Mucosa of stomach (tissue), 1 donor: ENCODE data around the gene INPP5A.
"Not testable (repeated sequence)": the region's sequence is repeated elsewhere in the genome, so short reads cannot be mapped to it uniquely, and the experiment has no call there.

ENCODE experiments used
- H3K27me3 ChIP-seq: one replicate; pipeline ENCODE4 v1.7.0; 2013; ENCODE audit warnings: mild to moderate bottlenecking, low read length; ENCODE audit not compliant: control insufficient read depth, insufficient read depth
- H3K36me3 ChIP-seq: one replicate; pipeline ENCODE4 v1.7.0; 2013; ENCODE audit warnings: low read length; ENCODE audit not compliant: control insufficient read depth, insufficient read depth
- H3K4me1 ChIP-seq: one replicate; pipeline ENCODE4 v1.7.0; 2013; ENCODE audit warnings: mild to moderate bottlenecking, low read length; ENCODE audit not compliant: control insufficient read depth, insufficient read depth
- H3K4me3 ChIP-seq: one replicate; pipeline ENCODE4 v1.7.0; 2013; ENCODE audit warnings: low read length
- H3K9ac ChIP-seq: one replicate; pipeline ENCODE4 v1.7.0; 2013; ENCODE audit warnings: mild to moderate bottlenecking, low read length, moderate library complexity
- H3K9me3 ChIP-seq: one replicate; pipeline ENCODE4 v1.7.0; 2013; ENCODE audit warnings: mild to moderate bottlenecking, low read length, moderate library complexity; ENCODE audit not compliant: control insufficient read depth
- donor health status: Pancreatic carcinoma.

INPP5A gene

DNA sequence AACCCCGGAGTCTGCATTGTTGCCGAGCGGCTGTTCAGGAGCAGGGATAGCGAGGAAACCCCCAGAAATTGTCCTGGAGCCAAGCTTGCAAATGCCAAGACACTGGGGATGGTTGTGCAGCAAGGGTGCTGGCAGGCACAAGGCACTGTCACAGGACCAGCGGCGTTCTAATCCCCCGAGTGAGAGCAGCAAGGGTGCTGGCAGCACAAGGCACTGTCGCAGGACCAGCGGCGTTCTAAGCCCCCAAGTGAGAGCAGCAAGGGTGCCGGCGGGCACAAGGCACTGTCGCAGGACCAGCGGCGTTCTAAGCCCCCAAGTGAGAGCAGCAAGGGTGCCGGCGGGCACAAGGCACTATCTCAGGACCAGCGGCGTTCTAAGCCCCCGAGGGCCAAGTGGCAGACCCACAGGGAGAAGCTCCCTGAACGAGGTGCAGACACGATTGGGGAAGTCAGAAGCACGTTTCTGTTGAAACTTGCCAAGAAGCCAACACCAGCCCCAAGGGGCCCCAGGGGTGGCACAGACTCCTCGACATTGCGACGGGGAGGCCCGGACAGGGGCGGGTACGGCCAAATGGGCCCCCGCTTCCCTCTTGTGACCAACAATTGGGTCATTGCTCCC lies 40.4 kb upstream of the INPP5A start:
- no peaks in the 10 kb centered on the region for H3K36me3 ChIP-seq
- peaks cover 6% of the 10 kb centered on the region for H3K27me3 ChIP-seq
- peaks cover 12% of the 10 kb centered on the region for H3K4me1 ChIP-seq
- H3K9ac ChIP-seq = no peak overlapping the region
- no peaks in the 10 kb centered on the region for H3K9me3 ChIP-seq
- no peak overlapping the region for H3K4me3 ChIP-seq

DNA sequence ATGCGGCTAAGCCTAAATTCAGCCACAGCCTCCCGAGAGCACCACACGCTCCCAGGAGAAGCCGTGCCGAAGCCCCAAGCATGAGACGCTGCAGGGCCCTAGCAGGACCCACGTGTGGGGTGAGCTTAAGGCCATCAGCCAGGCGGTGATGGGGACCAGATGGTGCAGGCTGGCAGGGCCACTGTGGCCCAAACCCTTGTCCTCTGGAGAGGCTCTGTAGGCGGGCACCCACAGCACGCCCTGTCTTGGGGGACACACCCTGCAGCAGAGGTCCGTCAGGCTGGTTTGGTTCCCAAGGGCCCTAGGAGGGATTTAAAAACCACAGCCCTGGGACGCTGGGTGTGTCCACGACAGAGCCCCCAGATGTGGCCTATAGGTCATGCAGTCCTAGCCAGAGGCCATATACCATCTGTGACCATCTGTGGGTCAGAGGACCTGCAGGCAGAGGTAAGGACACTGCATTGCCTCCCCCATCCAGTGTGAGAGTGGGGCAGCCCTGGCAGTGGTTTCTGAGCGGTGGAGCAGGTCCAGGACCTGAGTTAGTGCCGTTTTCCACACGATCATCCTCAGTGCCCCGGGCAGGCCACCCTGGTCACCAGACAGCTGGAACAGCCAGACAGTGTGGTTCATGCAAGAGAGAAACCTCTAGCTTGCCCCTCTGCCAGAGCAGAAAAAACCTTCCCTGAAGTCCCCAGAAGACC lies 39.6 kb upstream of the INPP5A start:
- no peaks in the 10 kb centered on the region for H3K36me3 ChIP-seq
- no peak overlapping the region for H3K4me3 ChIP-seq
- H3K27me3 ChIP-seq = peaks cover 6% of the 10 kb centered on the region
- H3K9me3 ChIP-seq = no peaks in the 10 kb centered on the region
- no peak overlapping the region for H3K9ac ChIP-seq
- H3K4me1 ChIP-seq = peaks cover 8% of the 10 kb centered on the region

DNA sequence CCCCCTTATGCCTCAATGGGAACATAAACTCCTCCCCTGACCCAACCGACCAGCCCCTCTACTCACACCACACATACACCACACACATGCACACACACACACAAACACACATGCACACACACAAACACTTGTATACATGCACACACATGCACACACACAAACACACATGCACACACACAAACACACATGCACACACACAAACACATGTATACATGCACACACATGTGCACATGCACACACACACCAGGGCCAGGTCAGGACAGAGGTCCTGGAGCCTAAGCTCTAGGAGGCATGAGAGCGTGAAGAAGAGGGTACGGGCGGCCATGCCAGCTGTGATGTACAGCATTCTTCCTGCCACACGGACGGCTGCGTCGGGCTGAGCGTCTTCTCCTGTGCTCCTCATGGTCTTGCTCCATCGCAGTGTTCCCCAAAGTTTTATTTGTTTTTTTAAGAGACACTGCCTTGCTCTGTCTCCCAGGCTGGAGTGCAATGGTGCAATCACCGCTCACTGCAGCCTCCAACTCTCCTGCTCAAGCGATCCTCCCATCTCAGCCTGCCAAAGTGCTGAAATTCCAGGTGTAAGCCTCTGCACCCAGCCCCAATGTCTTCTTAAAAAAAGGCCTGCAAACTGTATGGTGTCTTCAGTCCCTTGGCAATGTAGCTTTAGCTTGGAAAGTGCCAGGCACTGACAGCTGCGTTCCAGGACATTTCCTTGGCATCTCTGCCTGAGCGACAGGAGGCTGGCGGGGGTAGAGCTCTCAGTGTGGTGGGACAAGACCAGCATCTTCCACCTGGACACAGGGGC lies 38.8 kb upstream of the INPP5A start:
- Histone ChIP-seq H3K9ac (no peak overlapping the region), H3K36me3 (no peaks in the 10 kb centered on the region)

GRCh38 chr10:132499367-132499685 lies 38.3 kb upstream of the INPP5A start:
- Histone ChIP-seq H3K9ac (no peak overlapping the region), H3K4me1 (no peaks in the 10 kb centered on the region), H3K36me3 (no peaks in the 10 kb centered on the region), H3K27me3 (peaks cover 11% of the 10 kb centered on the region), H3K9me3 (no peaks in the 10 kb centered on the region), H3K4me3 (no peak overlapping the region)

More for the DNA sequence above, 38.8 kb upstream of the INPP5A start:
- Histone ChIP-seq H3K4me1 (peaks cover under 1% of the 10 kb centered on the region), H3K4me3 (no peak overlapping the region), H3K9me3 (no peaks in the 10 kb centered on the region), H3K27me3 (peaks cover 11% of the 10 kb centered on the region)

GRCh38 chr10:132500781-132501415 lies 36.7 kb upstream of the INPP5A start:
- Histone ChIP-seq H3K27me3 (peaks cover 15% of the 10 kb centered on the region), H3K4me1 (no peaks in the 10 kb centered on the region), H3K9me3 (no peaks in the 10 kb centered on the region), H3K9ac (no peak overlapping the region), H3K36me3 (no peaks in the 10 kb centered on the region), H3K4me3 (no peak overlapping the region)

DNA sequence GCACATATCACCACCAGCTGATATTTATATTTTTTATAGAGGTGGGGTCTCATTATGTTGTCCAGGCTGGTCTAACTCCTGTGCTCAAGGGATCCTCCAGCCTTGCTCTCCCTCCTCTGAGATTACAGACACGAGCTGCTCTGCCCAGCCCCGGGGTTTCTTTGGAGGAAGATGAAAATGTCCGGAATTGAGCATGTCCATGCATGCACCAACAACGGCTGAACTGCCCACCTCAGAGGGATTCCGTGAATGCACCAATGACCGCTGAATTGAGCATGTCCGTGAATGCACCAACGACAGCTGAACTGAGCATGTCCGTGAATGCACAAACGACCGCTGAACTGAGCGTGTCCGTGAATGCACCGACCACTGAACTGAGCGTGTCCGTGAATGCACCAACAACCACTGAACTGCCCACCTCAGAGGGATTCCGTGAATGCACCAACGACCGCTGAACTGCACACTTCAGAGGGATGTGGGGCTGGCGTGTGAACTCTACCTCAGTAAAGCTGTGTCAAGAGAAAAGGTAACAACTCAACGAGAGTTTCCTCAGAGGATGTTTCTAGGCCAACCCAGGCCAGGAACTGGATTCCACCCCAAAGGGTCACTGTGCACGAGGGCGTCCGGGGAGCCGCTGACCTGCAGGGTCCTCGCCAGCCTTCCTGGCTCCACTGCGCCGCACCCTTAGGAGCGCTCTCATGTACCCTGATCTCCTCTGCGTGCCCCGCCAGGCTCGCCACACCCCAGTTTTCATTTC lies 34.9 kb upstream of the INPP5A start:
- Histone ChIP-seq H3K27me3 (peaks cover 15% of the 10 kb centered on the region), H3K9me3 (no peaks in the 10 kb centered on the region), H3K4me1 (no peaks in the 10 kb centered on the region), H3K36me3 (no peaks in the 10 kb centered on the region), H3K9ac (no peak overlapping the region), H3K4me3 (no peak overlapping the region)

- Histone ChIP-seq H3K4me3 (no peak overlapping the region), H3K9me3 (no peaks in the 10 kb centered on the region), H3K36me3 (no peaks in the 10 kb centered on the region), H3K4me1 (peaks cover 5% of the 10 kb centered on the region), H3K27me3 (peaks cover 19% of the 10 kb centered on the region), H3K9ac (no peak overlapping the region)
Measured at GRCh38 chr10:132503581-132504421, 33.8 kb upstream of the INPP5A start.

DNA sequence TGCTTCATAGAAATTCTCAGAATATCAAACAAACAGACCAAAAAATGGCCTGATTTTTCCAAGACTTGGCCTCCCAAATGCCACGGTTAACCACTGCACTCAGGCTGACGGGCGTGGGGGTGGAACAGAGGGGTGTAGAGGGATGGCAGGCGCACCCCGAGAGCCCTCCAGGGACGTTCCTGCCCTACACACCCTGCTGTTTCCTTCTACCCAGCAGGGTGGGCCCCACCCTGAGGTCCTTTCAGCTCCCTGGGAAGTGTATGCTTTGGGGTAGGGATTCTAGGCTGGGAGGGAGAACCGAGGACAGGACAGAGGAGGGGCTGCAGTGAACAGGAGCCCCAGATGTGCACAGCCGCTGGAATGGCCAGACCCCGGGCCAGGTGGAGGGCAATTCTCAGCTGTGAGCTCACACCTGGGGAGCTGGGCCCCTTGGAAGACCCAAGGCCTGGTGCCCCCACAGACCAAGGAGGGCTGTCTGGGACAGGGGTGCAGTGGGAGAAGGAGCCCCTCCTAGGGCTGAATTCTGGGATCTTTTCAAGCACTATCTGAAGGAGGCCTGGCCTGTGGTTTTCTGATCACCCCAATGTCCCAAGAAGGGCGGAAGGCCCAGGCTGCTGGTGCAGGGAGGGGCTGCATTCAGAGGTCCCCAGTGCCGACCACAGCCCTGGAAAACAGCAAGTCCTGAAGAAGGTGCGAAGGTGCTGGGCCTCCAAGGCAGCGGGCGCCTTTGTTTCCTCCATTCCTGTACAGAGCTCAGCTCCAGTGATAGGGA lies 32.9 kb upstream of the INPP5A start:
- Histone ChIP-seq H3K9me3 (no peaks in the 10 kb centered on the region), H3K27me3 (peaks cover 16% of the 10 kb centered on the region), H3K4me3 (no peak overlapping the region), H3K36me3 (no peaks in the 10 kb centered on the region), H3K9ac (no peak overlapping the region), H3K4me1 (peaks cover 5% of the 10 kb centered on the region)

- H3K9ac ChIP-seq, H3K36me3 ChIP-seq, H3K9me3 ChIP-seq, H3K4me3 ChIP-seq, H3K4me1 ChIP-seq: not testable (repeated sequence)
- H3K27me3 ChIP-seq = peaks cover 13% of the 10 kb centered on the region
Measured at GRCh38 chr10:132505546-132505945, 32.0 kb upstream of the INPP5A start.

GRCh38 chr10:132506711-132507408 lies 30.7 kb upstream of the INPP5A start:
- no peak overlapping the region for H3K4me3 ChIP-seq
- no peaks in the 10 kb centered on the region for H3K36me3 ChIP-seq
- no peak overlapping the region for H3K9ac ChIP-seq
- no peaks in the 10 kb centered on the region for H3K9me3 ChIP-seq
- peaks cover 13% of the 10 kb centered on the region for H3K27me3 ChIP-seq
- peaks cover 5% of the 10 kb centered on the region for H3K4me1 ChIP-seq
